Bronchial epithelial cell (primary cell): Measurements from ENCODE around the gene MRPL57. TPM values are rescaled to one million over a fixed set of nuclear protein-coding genes. Genes with fewer than 3 reads are reported as not detected.

Source experiments
- DNase-seq: peaks from one replicate; pipeline ENCODE4 v3.0.0-alpha.2; 2010; ENCODE audit warnings: low read depth
- FAIRE-seq: peaks from 2 replicates; lab custom pipeline; 2011; peaks lifted over from hg19 to GRCh38; lab: Jason Lieb, UNC
- H3K27me3 ChIP-seq: 2 replicates; pipeline ENCODE4 v1.5.1; 2011; ENCODE audit warnings: low read length; ENCODE audit not compliant: control insufficient read depth, insufficient read depth
- H3K36me3 ChIP-seq: 2 replicates; pipeline ENCODE4 v1.5.1; 2011; ENCODE audit warnings: low read length; ENCODE audit not compliant: control insufficient read depth, insufficient read depth
- H3K4me3 ChIP-seq: 2 replicates; pipeline ENCODE4 v1.5.1; 2011; ENCODE audit warnings: mild to moderate bottlenecking, low read depth, low read length, control low read depth
- total RNA-seq: library from RNA; depleted of rRNA; stranded (reverse); fragments of >200 nt; gene quantifications from 2 replicates; pipeline ENCODE4 v1.2.1, GENCODE V29; 2014
- TF ChIP-seq, protein P1 (sequence below): IDR thresholded peaks from 2 replicates; pipeline ENCODE4 v1.5.1; 2011; ENCODE audit warnings: mild to moderate bottlenecking, moderate library complexity, low read length, control low read depth, inconsistent platforms; ENCODE audit not compliant: insufficient read depth, severe bottlenecking

MRPL57 gene
- total RNA-seq, 1 donor from 2014 or later, result 23.2 TPM

DNA sequence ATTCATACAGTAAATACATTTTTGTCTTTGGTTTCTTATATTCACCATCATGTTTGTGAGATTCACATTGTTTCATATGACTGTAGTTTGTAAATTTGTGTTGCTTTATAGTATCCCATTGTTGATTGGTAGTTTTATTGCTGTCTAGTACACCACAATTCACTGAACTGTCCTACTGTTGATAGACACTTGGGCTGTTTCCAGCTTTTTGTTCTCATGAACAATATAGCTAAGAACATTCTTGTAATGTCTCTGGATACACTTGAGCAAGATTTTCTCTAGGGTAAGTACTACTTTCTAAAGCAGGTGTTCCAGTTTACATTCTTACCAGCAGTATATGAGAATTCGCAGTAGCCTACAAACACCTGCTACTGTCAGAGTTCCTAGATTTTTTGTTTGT, 37.9 kb upstream of the MRPL57 start:
- DNase-seq (no peak), FAIRE-seq (no peak)
- Histone ChIP-seq H3K4me3 (no peak overlapping the region), H3K36me3 (peaks cover 3% of the 10 kb centered on the region), H3K27me3 (no peaks in the 10 kb centered on the region)
- TF ChIP-seq, protein P1, sequence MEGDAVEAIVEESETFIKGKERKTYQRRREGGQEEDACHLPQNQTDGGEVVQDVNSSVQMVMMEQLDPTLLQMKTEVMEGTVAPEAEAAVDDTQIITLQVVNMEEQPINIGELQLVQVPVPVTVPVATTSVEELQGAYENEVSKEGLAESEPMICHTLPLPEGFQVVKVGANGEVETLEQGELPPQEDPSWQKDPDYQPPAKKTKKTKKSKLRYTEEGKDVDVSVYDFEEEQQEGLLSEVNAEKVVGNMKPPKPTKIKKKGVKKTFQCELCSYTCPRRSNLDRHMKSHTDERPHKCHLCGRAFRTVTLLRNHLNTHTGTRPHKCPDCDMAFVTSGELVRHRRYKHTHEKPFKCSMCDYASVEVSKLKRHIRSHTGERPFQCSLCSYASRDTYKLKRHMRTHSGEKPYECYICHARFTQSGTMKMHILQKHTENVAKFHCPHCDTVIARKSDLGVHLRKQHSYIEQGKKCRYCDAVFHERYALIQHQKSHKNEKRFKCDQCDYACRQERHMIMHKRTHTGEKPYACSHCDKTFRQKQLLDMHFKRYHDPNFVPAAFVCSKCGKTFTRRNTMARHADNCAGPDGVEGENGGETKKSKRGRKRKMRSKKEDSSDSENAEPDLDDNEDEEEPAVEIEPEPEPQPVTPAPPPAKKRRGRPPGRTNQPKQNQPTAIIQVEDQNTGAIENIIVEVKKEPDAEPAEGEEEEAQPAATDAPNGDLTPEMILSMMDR, result no peak

DNA sequence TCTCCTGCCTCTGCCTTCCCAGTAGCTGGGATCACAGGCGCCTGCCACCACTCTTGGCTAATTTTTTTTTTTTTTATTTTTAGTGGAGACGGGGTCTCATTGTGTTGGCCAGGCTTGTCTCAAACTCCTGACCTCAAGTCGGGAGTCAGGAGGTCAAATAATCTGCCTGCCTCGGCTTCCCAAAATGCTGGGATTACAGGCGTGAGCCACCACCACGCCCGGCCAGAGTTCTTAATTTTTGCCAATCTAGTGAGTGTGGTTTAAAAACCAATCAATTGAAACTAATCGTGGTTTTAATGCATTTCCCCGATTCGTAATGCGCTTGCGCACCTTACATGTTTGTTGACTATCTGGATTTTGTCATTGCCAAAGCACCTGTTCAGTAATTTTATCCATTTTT, 37.1 kb upstream of the MRPL57 start:
- TF ChIP-seq, protein P1, result no peak
- FAIRE-seq (no peak), DNase-seq (no peak)
- H3K27me3 ChIP-seq, result no peaks in the 10 kb centered on the region
- no peak overlapping the region for H3K4me3 ChIP-seq
- H3K36me3 ChIP-seq, result peaks cover 3% of the 10 kb centered on the region

DNA sequence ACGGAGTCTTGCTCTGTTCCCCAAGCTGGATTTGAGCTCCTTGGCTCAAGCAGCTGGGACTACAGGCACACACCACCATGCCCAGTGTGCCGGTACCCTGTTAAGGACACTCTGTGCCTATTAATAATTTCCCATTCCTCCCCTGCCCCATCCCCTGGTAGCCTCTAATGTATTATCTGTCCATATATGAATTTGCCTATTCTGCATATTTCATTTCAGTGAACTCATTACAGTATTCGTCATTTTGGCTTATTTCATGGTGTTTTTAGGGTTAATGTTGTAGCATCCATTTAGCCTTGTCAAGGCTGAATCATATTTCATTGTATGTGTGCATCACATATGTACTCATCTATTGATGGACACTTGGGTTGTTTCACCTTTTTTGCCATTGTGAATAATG, 33.7 kb upstream of the MRPL57 start:
- Histone ChIP-seq H3K27me3 (no peaks in the 10 kb centered on the region), H3K4me3 (no peak overlapping the region), H3K36me3 (peaks cover 4% of the 10 kb centered on the region)
- TF ChIP-seq, protein P1, result no peak
- no peak for FAIRE-seq
- DNase-seq, result no peak

DNA sequence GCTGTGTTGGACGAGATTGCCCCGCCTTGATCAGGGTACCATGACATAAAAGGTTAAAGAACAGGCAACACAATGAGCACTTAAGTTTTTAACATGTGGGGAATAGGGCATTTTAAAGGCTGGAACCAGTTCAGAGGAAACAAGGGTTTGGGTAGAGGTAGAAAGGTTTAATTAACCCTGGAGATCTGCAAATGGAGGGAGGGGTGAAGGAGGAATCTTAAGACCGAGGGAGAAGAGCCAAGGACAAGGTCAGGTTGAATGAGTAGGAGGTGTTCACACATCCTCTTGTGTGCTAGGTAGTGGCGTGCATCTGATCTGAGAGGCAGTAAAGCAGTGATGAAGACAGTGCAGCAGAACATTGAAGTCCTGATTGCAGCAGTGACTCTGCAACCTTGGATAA, 28.6 kb upstream of the MRPL57 start:
- DNase-seq, result no peak
- Histone ChIP-seq H3K27me3 (no peaks in the 10 kb centered on the region), H3K36me3 (peaks cover 4% of the 10 kb centered on the region), H3K4me3 (no peak overlapping the region)
- TF ChIP-seq, protein P1, result no peak
- no peak for FAIRE-seq

DNA sequence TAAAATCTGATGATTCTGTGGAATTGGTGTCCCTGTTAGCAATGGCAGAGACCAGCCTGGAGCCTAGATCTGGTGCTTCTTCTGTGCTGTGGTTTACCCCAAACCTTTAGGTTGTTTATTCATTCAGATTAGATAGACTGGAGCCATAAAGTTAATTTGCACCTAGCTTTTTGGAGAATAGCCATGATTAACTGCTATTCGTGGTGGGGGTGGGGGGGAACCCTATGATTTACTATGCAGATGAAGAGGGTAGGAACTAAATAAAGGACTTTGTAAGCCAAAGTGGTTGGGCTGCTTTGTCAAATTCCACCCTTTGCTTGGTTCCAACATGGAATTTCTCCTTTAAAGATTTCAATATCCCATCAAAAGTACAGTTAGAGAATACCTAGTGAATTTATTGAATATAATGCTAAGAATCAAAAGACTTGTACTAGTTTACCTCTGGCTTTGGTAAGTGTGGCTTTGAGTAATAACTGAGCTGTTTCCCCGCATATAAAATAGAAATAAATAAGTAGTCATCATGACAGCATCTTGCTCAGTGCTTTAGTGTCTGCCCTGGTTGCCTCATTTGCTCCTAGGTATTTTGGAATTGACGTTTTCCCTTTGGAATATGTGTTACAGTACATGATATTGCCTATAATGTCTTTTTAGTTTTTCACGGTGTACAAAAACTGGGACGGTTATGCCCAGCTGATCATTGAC, 27.8 kb upstream of the MRPL57 start:
- TF ChIP-seq, protein P1, result no peak
- FAIRE-seq (no peak), DNase-seq (no peak)
- no peaks in the 10 kb centered on the region for H3K27me3 ChIP-seq
- no peak overlapping the region for H3K4me3 ChIP-seq
- peaks cover 1% of the 10 kb centered on the region for H3K36me3 ChIP-seq

DNA sequence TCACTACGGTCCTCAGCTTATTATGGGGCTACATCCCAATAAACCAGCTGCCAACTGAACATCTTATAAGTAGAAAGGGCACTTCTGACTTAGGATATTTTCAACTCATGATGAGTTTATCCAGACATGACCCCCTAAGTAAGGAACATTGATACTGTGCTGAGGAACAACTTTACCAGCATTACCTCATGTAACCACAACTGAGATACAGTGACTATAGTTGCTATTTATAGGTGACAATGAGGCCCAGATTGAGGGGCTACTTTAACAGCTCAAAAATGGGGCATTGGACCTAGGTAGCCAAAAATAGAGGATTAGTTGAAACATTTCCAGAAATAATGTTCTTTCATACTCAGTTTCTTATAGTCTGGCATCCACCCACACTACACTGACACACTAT, 26.9 kb upstream of the MRPL57 start:
- H3K36me3 ChIP-seq, result peaks cover 1% of the 10 kb centered on the region
- TF ChIP-seq, protein P1, result no peak
- no peak for FAIRE-seq

More for the DNA sequence above, 26.9 kb upstream of the MRPL57 start:
- Histone ChIP-seq H3K4me3 (no peak overlapping the region), H3K27me3 (no peaks in the 10 kb centered on the region)
- no peak for DNase-seq
